Measurements from ENCODE around the gene OVAAL. TPM values are rescaled to one million over a fixed set of nuclear protein-coding genes. Genes with fewer than 3 reads are reported as not detected.
A peak's percentile ranks its signal among the peaks of the same experiment; 100 is the strongest.

Gene OVAAL
- 2.0 TPM for total RNA-seq
- long read RNA-seq, partial matches to known transcripts, result 0 of 1 reads
- long read RNA-seq, other reads (novel, unspliced or antisense), result 1 of 1 reads

DNA sequence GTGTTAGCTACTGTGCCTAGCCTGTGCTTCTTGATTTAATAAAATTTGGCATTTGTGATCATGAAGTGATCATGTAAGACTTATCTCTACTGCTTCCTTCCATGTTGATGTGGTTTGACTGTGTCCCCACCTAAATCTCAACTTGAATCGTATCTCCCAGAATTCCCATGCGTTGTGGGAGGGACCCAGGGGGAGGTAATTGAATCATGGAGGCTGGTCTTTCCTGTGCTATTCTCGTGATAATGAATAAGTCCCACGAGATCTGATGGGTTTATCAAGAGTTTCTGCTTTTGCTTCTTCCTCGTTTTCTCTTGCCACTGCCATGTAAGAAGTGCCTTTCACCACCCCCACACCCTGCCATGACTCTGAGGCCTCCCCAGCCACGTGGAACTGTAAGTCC is at the start of gene OVAAL:
TSS of gene OVAAL (plus strand) at position 301 of the 400 bp plus-strand sequence.
- intact Hi-C loops (cut with DNase I), result no loop called here
- DNase-seq (ENCODE audit: missing footprints) (no peak), ATAC-seq (no peak)

DNA sequence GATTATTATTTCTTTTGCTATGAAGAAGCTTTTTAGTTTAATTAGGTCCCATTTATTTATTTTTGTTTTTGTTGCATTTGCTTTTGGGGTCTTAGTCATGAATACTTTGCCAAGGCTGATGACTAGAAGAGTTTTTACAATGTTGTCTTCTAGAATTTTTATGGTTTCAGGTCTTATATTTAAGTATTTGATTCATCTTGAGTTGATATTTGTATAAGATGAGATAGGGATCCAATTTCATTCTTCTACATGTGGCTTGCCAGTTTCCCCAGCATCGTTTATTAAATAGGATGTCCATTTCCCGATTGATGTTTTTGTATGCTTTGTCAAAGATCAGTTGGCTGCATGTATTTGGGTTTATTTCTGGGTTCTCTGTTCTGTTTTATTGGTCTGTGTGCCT is 47.9 kb upstream of the OVAAL start:
- DNase-seq (ENCODE audit: missing footprints) (no peak), ATAC-seq (no peak)
- intact Hi-C loops (cut with DNase I), result loop anchor here (10.0 kb wide), 1 partner anchor 654 kb away; no protein-coding TSS in a partner anchor

DNA sequence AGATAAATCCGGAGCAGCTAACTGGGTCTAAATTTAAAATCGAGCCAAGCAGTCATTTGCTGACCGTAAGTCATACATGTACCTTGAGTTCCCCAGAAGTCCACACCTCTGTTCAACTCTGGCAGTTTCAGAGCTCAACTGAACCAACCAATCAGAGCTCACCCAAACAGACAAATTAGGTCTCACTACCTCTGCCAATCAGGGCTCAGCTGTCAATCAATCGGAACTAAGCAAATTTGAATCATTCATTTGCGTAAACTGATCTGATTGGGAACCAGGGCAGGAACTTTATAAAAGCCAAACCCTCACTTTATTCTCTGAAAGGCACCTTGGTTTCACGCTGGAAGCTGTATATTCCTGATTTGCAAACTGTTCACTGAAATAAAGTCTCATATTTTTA is 45.2 kb upstream of the OVAAL start:
- intact Hi-C loops (cut with DNase I), result loop anchor here (10.0 kb wide), 1 partner anchor 651 kb away; no protein-coding TSS in a partner anchor
- DNase-seq (ENCODE audit: missing footprints), result no peak
- ATAC-seq, result no peak

DNA sequence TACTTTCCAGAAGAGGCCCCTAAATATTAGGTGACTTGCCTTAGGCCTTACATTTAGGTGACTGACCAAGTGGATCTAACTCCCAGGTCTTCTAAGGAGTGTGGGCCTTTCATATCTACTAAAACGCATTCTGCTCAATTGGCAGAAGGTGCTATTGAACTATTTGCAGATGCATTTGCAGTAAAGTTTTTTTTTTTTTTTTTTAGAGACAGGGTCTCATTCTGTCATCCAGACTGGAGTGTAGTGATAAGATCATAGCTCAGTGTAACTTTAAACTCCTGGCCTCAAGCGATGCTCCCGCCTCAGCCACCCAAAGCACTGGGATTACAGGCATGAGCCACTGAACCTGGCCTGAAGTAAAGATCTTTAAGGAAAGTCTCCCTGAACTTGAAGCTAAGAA is 43.4 kb upstream of the OVAAL start:
- ATAC-seq, result no peak
- DNase-seq (ENCODE audit: missing footprints), result no peak
- intact Hi-C loops (cut with DNase I), result loop anchor here (5.0 to 10.0 kb wide), 2 partner anchors 347 to 649 kb away; no protein-coding TSS in a partner anchor

DNA sequence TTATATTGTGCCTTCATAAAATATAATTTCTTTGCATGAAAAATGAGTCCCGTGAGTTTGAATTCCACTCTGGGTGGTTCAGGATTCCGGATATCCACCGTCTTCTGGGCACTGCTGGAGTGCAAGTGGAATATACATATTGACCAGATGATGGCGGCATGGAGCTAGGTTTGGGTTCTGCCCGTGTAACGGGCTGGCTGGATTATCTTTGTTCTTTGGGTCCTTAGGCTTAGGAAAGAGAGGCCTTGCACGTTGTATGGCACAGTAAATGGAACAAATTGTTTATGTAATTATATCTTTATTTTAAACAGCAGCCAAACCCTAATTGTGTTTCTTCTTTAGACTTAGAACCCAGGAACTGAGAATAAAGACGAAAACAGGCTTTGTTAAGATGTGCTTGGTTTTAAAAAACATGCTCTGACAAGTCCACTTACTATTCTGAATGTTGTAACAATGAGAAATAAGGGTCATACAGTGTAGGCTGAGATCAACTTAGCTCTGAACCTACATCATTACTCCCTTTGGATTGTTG is 42.8 kb upstream of the OVAAL start:
- ATAC-seq, result peak; percentile 95
- intact Hi-C loops (cut with DNase I), result loop anchor here (5.0 to 10.0 kb wide), 2 partner anchors 346 to 649 kb away; no protein-coding TSS in a partner anchor
- DNase-seq (ENCODE audit: missing footprints), result no peak

DNA sequence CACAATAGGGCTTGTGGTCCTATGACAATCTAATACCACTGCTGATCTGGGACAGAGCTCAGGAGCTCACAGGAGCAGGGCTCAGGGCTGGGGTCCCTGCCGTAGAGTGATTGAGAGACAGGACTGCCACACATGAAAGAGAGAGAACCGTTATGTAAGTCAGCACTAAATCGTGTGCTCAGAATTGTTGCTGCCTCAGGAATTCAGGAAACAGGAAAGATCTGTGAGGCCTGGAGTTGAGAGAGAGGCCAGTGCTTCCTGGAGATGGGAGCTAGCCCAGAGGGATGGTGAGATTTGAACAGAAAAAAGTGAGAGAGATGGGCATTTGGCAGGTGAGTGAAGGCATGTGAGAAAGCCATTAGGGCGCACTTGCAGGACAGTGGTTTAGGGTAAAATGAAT is 38.9 kb upstream of the OVAAL start:
- ATAC-seq, result no peak
- DNase-seq (ENCODE audit: missing footprints), result no peak
- intact Hi-C loops (cut with DNase I), result loop anchor here (5.0 to 10.0 kb wide), 2 partner anchors 342 to 645 kb away; no protein-coding TSS in a partner anchor

DNA sequence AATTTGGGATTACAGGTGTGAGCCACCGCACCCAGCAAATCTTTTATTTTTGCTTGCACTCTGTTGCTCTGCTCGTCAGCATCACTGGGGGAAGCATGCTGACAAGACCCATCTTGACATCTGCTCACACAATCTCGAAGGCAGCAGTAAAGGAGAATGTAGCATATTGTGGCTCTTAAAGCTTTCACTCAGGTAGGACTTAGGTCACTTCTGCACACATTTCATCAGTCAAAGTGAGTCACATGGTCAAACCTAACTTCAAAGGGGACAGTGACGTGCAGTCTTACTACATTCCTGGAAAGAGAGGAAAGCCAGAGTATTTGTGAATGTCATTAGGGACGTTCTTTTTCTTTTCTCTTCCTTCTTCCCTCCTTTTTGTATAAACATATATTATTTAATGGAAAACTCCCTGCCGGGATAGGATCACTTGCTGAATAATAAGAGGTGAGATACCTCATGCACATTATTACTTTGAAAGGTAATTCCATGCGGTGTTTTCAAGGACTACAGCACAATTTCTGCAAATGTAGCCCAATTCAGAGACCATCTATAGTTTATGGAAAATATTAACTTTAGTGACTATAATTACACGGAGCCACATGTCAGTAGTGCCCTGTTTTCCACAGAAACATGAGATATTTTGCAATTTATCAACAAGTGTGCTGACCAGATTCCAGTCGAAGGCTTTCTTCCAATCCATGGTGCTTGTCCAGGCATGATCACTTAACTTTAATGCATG is 37.1 kb upstream of the OVAAL start:
- ATAC-seq, result no peak
- intact Hi-C loops (cut with DNase I), result no loop called here
- no peak for DNase-seq (ENCODE audit: missing footprints)

DNA sequence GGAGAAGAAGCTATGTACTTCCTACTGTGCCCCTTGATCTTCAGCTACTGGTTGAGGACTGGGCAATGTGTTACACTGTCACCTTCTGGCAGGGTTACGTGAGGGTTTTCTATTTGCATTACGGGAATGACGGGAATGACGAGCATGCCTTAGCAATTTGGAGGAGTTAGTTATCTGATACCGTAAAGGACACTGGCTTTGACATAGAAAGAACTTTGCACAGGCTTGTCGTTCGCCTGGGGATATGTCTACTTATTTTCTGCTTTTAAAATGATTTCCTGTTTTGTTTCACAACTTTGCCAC is 36.6 kb upstream of the OVAAL start:
- intact Hi-C loops (cut with DNase I), result no loop called here
- no peak for DNase-seq (ENCODE audit: missing footprints)
- ATAC-seq, result peak; percentile 40

DNA sequence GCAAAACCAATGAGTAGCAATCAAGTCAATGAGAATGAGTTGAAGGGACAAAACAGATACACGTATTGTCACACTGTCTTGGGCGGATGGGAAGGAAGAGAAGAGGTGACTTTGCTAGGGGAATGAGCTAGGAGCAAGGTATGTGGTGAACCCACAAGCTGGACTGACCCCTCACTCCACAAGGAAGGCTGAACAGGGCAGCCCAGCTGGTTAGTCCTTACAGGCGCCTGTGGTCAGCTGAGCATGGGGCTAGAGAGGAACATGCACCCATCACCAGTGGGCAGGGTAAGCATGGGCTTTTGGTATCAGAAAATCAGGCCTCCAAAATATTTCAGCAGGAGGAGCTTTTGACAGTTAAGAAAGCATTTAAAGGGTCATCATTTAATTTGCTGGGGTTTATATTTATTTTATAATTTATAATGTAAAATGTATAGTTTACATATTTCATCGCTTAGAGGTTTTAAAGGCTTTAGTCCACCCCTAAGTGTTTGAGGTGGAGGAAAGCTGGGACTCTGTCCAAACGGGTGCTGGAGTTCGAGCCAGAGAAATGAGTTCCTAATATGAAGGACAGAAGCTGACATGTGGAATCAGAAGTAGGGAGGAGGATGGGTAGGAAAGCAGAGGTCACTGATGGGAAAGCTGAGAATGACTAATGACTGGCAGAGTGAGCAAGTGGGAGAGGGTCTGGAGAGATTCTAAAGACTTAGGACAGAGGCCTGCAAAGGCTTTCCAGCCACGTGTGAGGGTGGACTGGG is 34.4 kb upstream of the OVAAL start:
- no peak for DNase-seq (ENCODE audit: missing footprints)
- intact Hi-C loops (cut with DNase I), result no loop called here
- ATAC-seq, result no peak

DNA sequence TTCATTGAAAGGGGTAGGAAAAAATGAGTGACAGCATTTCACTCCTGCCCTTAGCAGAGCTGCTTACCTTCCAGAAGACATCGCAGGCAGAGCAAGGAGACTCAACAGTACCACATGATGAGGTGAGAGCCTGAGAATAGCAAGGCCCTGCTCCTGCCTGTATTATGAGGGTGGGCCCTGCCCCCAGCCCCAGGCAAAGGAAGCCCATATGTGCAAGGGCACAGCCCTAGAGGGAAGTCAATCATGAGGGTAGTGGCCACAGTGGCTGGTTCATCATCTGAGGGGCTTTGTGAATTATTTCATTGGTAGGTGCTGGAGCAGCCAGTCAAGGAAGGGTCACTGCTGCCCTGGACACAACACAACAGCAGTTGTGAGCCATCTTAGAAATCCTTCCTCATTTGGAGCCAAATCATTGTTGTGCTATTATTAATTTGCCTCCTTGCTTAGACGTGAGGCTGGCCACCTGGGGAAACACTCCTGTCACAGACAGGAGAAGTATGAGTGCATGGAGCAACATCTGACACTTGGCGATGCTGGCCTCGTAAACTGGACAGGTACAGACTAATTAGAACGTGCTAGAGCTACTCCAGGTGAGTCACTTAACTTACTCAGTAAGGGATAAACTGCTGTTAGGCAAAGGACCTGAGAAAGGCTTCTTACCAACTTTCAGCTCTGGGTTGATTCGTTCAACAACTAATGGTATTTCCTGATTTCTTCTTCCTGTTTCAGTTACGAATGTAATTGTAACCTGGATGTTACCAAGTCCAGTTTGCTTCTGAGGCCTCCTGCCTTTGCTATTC is 33.6 kb upstream of the OVAAL start:
- ATAC-seq (no peak), DNase-seq (ENCODE audit: missing footprints) (no peak)
- intact Hi-C loops (cut with DNase I), result no loop called here

DNA sequence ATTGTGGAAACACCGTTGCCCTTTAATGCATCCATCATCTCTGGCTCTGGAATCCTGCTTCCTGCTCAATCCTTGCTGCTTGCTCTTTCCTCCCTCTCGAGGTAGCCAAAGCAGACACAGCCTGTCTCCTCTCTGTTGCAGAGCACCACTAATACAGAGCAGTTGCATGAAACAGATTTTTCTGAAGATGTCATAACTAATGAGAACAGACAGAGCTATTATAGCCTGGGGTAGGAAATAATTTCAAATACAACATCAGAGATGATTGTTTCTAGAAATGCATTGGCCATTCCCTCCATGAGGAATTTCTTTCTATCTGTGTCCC is 33.1 kb upstream of the OVAAL start:
- ATAC-seq, result no peak
- DNase-seq (ENCODE audit: missing footprints), result no peak
- intact Hi-C loops (cut with DNase I), result loop anchor here (2.0 kb wide), 1 partner anchor 19 kb away; no protein-coding TSS in a partner anchor

DNA sequence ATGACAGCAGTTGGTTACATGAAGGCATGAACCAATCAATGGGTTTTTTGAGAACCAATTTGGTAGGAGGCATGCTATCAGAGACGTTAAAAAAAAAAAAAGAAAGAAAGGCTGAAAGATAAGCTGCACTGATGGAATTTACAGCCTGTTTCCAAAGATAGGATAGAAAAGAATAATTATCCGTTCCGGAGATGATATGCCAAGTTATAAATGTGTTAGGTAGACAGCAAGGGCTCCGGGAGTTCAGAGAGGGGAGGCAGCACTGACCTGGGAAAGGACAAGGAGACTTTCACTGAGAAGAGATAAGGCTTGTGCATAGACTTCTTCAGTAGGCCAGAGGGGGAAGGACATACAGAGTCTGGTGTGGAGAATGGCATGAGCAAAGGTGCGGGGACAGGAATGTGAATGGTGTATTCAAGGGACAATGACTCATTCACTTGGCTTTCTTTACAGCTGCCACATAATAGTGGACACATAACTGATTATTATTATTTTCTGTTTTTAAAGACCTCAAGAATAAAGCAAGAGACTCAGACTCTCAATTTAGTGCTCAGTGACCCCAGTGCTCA is 31.6 kb upstream of the OVAAL start:
- ATAC-seq (no peak), DNase-seq (ENCODE audit: missing footprints) (no peak)
- intact Hi-C loops (cut with DNase I), result loop anchor here (2.0 kb wide), 1 partner anchor 20 kb away; no protein-coding TSS in a partner anchor

DNA sequence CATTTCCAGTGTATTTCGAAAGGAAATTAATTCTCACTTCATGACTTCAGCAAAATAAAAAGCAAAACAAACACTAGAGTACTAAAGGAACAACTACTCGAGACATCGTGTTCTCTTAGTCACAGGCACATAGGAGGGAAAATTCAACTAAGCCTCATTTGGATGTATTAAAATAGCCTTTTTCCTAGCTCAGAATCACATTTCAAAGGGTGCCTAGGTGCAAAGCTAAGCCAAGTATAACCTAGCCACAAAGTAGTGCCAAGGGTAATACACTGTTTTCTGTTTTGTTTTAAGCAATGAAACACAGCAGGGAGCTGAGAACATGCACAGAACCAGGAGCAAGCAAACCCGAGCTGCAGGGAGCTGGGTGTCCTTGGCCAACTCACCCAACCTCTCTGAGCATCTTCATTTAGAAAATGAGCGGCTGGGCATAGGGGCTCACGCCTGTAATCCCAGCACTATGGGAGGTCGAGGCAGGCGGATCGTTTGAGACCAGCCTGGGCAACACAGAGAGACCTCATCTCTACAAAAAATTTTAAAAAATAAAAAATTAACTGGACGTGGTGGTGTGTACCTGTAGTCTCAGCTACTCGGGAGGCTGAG is 29.8 kb upstream of the OVAAL start:
- intact Hi-C loops (cut with DNase I), result no loop called here
- DNase-seq (ENCODE audit: missing footprints) (no peak), ATAC-seq (no peak)

DNA sequence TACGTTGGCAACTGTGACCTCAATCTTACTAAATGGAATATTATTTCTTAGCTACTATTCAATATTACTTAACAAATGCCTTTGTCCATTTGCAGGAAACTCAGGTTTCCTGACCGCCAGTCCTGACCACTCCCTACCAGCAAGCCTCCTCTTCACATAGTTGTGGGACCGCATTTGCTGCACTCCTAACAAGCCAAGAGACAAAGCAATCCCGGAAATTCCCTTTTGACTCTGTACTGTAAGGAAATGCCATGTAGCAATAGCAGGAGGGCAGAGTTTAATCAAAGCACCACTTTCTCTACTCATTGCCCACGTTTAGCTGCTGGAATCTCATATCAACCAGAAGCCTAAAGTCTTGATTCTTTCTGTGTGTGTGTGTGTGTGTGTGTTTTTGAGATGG is 28.3 kb upstream of the OVAAL start:
- intact Hi-C loops (cut with DNase I), result loop anchor here (5.0 kb wide), 1 partner anchor 332 kb away; no protein-coding TSS in a partner anchor
- no peak for DNase-seq (ENCODE audit: missing footprints)
- peak; percentile 29 for ATAC-seq

DNA sequence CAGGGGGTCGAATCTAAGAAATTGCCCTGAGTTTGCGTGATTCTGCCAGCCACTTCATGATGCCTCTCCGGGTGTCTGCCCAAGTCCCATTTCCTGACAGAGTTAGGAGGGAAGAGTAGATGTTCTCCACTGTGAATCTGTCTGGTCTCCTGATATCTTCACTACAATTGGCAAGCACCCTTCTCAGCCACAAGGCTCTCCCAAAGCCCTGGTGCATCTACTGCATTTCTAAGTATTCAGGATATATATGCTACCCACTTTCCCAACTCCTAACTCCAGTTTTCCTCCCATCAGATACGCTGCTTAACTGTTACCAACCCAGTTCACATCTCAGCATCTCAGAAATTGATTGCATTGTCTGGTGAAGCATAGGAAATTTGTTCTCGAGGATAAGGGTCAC is 25.9 kb upstream of the OVAAL start:
- DNase-seq (ENCODE audit: missing footprints) (no peak), ATAC-seq (no peak)
- intact Hi-C loops (cut with DNase I), result loop anchor here (2.0 to 5.0 kb wide), 2 partner anchors 100 to 329 kb away; partner anchors contain the start of gene XPR1

DNA sequence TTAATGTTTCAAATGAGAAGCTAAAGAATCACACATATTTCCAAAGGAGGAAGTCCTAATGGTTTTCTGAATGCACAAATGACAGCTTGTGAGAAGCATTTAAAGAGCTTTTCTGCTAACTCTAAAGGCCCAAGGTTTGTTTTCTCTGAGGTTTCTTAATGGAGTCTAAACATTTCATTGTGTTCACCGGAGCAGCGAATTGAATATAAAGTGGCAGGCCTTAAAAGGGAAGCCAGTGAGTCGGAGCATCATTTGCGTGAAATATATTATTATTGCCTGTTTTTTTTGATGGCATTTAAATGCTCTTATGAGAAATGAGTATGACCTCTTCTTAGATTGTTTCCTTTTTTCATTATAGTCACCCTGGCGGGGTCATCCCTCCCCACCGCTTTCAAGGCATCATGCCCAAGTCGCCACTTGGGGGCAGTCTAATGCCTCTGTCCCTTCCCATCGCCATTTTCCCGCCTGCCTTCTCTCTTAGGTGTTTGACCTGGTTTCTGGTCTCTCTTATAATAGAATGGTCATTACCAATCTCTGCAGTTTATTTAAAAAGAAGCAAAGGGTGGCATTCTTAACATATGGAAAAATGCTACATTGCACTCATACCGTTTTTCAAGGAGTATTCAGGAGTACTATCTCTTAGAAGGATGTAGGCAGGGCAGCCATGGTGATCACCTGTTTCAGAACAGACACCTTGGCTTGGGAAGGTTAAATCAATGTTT is 25.3 kb upstream of the OVAAL start:
- intact Hi-C loops (cut with DNase I), result loop anchor here (2.0 to 5.0 kb wide), 2 partner anchors 99 to 329 kb away; partner anchors contain the start of gene XPR1
- no peak for DNase-seq (ENCODE audit: missing footprints)
- ATAC-seq, result peak; percentile 75

DNA sequence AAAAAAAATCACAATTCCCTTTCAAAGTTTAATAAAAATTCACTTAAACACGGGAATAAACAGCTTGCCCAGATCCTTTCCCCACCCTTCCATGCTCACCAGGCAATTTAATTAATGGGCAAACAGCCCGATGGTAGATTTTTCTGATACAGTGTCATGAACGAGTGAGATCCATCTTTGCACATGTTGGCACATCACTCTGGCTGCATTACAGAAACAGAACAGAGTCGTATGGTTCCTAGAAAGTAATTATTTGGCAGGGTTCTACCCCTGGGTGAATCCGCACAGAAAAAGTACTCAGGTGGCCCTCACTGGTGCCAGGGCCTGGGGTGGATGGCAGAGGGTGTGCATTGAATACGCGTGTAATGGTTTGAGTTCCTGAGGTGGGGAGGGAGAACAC is 24.6 kb upstream of the OVAAL start:
- DNase-seq (ENCODE audit: missing footprints) (no peak), ATAC-seq (no peak)
- intact Hi-C loops (cut with DNase I), result loop anchor here (5.0 kb wide), 1 partner anchor 328 kb away; no protein-coding TSS in a partner anchor
